Activated naive CD8-positive, alpha-beta T cell treated with anti-CD3 and anti-CD28 coated beads, Interleukin-2, amount 50 U/mL, for 24 hours (primary cell): Measurements from ENCODE around the gene NAT9.

Source experiments
- ATAC-seq: fragments of 150-1000 bp; cut with Tn5 transposase; one replicate; pipeline ENCODE4 v1.10.0; 2021
- DNase-seq: peaks from one replicate; pipeline ENCODE4 v3.0.0; 2021
- H3K27ac Mint-ChIP-seq: one replicate; pipeline ENCODE4 v1.8.0; 2021; ENCODE audit warnings: mild to moderate bottlenecking, mixed read lengths
- H3K27me3 Mint-ChIP-seq: one replicate; pipeline ENCODE4 v1.8.0; 2021; ENCODE audit warnings: mixed read lengths
- H3K36me3 Mint-ChIP-seq: one replicate; pipeline ENCODE4 v1.8.0; 2021; ENCODE audit warnings: low read depth, mixed read lengths
- H3K4me1 Mint-ChIP-seq: one replicate; pipeline ENCODE4 v1.8.0; 2021; ENCODE audit warnings: mixed read lengths
- H3K4me3 Mint-ChIP-seq: one replicate; pipeline ENCODE4 v1.8.0; 2021; ENCODE audit warnings: mild to moderate bottlenecking, moderate library complexity, mixed read lengths
- H3K9me3 Mint-ChIP-seq: one replicate; pipeline ENCODE4 v1.8.0; 2021; ENCODE audit warnings: mixed read lengths

Gene NAT9

GRCh38 chr17:74779501-74779900, 3.4 kb upstream of the NAT9 start:
- Mint-ChIP-seq H3K27ac (peak overlapping the region; percentile 90), H3K9me3 (no peaks in the 10 kb centered on the region), H3K36me3 (peaks cover 10% of the 10 kb centered on the region), H3K4me1 (peaks cover 59% of the 10 kb centered on the region), H3K27me3 (no peaks in the 10 kb centered on the region), H3K4me3 (peak overlapping the region; percentile 67)
- ATAC-seq (no peak), DNase-seq (peak; percentile 20)

GRCh38 chr17:74778960-74779359, 2.8 kb upstream of the NAT9 start:
- peak overlapping the region; percentile 25 for H3K4me3 Mint-ChIP-seq
- DNase-seq (no peak), ATAC-seq (no peak)
- no peaks in the 10 kb centered on the region for H3K9me3 Mint-ChIP-seq
- H3K27ac Mint-ChIP-seq = peak overlapping the region; percentile 36
- peaks cover 13% of the 10 kb centered on the region for H3K36me3 Mint-ChIP-seq
- H3K27me3 Mint-ChIP-seq = no peaks in the 10 kb centered on the region
- H3K4me1 Mint-ChIP-seq = peaks cover 57% of the 10 kb centered on the region

- no peak for ATAC-seq
- H3K27ac Mint-ChIP-seq = no peak overlapping the region
- DNase-seq = no peak
- no peaks in the 10 kb centered on the region for H3K27me3 Mint-ChIP-seq
- peak overlapping the region; percentile 10 for H3K4me3 Mint-ChIP-seq
- peaks cover 63% of the 10 kb centered on the region for H3K4me1 Mint-ChIP-seq
- H3K9me3 Mint-ChIP-seq = no peaks in the 10 kb centered on the region
- H3K36me3 Mint-ChIP-seq = peaks cover 19% of the 10 kb centered on the region
These were observed 1.9 kb upstream of the NAT9 start for GRCh38 chr17:74777901-74778515.

DNA sequence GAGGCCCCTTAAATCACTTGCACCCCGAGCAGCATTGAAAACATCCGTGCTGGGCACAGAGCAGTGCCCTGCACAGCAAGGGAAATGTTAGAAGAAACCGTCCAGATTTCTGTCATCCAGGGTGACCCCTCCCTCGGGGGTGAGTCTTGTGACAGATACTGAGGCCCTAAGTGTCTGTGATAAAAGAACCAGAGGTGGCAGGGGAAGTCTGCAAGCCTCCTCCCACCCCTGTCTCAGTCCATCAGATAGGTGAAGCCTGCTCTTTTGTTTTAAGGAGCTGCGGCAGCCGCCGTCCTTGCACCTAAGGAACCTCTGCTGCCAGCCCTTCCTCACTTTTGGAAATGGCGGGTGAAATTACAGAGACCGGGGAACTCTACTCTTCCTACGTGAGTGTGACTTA, 845 bp upstream of the NAT9 start:
- peaks cover 17% of the 10 kb centered on the region for H3K36me3 Mint-ChIP-seq
- DNase-seq (no peak), ATAC-seq (no peak)
- H3K4me1 Mint-ChIP-seq = peaks cover 63% of the 10 kb centered on the region
- H3K27ac Mint-ChIP-seq = no peak overlapping the region
- no peaks in the 10 kb centered on the region for H3K9me3 Mint-ChIP-seq
- H3K4me3 Mint-ChIP-seq = peak overlapping the region; percentile 98
- no peaks in the 10 kb centered on the region for H3K27me3 Mint-ChIP-seq

- Mint-ChIP-seq H3K4me1 (peaks cover 56% of the 10 kb centered on the region), H3K4me3 (peak overlapping the region; percentile 98), H3K27ac (peak overlapping the region; percentile 96), H3K27me3 (no peaks in the 10 kb centered on the region), H3K9me3 (no peaks in the 10 kb centered on the region), H3K36me3 (peaks cover 20% of the 10 kb centered on the region)
- DNase-seq (peak; percentile 15), ATAC-seq (no peak)
These were observed 619 bp downstream of the NAT9 start for GRCh38 chr17:74775409-74776043.

- peak overlapping the region; percentile 74 for H3K4me3 Mint-ChIP-seq
These were observed 2.3 kb downstream of the NAT9 start for GRCh38 chr17:74773871-74774286.

GRCh38 chr17:74773414-74773813, 2.7 kb downstream of the NAT9 start:
- no peaks in the 10 kb centered on the region for H3K27me3 Mint-ChIP-seq
- ATAC-seq (no peak), DNase-seq (no peak)
- peaks cover 42% of the 10 kb centered on the region for H3K4me1 Mint-ChIP-seq
- H3K36me3 Mint-ChIP-seq = peaks cover 31% of the 10 kb centered on the region
- no peaks in the 10 kb centered on the region for H3K9me3 Mint-ChIP-seq
- no peak overlapping the region for H3K4me3 Mint-ChIP-seq
- H3K27ac Mint-ChIP-seq = peak overlapping the region; percentile 88

More at GRCh38 chr17:74773871-74774286, 2.3 kb downstream of the NAT9 start:
- DNase-seq (no peak), ATAC-seq (no peak)
- Mint-ChIP-seq H3K27ac (peak overlapping the region; percentile 88), H3K9me3 (no peaks in the 10 kb centered on the region), H3K36me3 (peaks cover 26% of the 10 kb centered on the region), H3K27me3 (no peaks in the 10 kb centered on the region), H3K4me1 (peaks cover 44% of the 10 kb centered on the region)

DNA sequence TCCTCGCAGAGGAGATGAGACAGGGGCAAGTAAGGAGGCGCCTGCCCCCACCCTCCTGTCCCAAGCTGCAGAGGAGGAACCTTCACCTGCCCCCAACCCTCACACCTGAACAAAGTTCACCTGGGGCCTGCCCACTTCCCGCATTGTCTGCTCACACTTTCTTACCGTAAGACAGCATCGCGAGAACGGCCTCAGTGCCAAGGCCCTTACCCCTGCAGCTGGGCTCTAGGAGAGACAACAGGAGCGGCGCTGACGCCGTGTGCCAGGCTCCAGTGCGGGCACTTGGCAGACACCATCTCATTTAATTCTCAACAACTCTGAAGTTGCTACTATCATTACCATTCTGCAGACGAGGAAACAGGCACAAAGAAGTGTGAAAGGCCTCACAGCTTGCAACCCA, 4.1 kb downstream of the NAT9 start:
- peak overlapping the region; percentile 88 for H3K27ac Mint-ChIP-seq
- H3K27me3 Mint-ChIP-seq = no peaks in the 10 kb centered on the region
- no peak overlapping the region for H3K4me3 Mint-ChIP-seq

DNA sequence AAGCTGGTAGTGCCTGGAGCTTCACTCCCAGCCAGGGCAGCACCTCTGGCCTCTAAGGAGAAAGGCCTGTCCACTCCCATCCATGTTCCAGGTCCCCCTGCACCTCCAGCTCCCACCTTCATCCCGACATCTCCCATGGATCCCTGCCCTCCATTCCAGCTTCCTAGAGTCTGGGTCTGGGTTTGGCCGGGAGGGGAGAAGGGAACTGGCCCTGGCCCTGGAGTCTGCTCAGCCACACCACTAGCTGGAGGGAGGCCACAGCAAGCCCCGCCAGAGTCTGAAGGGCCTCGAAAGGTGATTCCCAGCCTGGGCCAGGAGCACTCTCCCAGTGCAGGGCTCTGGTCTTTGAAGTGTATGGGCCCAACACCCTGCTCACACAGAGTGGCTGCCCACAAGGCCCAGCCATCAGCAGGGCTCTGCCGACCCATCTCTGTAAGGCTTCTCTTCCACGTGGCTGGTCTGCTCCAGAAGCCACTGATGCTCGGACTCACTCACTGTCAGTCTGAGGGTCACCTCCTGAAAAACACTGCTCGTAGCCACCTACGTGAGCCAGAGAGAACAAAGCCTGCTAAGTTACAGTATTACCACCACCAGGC, 4.7 kb downstream of the NAT9 start:
- H3K27ac Mint-ChIP-seq = peak overlapping the region; percentile 59
- no peaks in the 10 kb centered on the region for H3K27me3 Mint-ChIP-seq
- DNase-seq (no peak), ATAC-seq (no peak)
- no peak overlapping the region for H3K4me3 Mint-ChIP-seq
- H3K4me1 Mint-ChIP-seq = peaks cover 29% of the 10 kb centered on the region
- no peaks in the 10 kb centered on the region for H3K9me3 Mint-ChIP-seq
- peaks cover 37% of the 10 kb centered on the region for H3K36me3 Mint-ChIP-seq

More for the DNA sequence above, 4.1 kb downstream of the NAT9 start:
- H3K4me1 Mint-ChIP-seq = peaks cover 34% of the 10 kb centered on the region
- peaks cover 35% of the 10 kb centered on the region for H3K36me3 Mint-ChIP-seq
- no peaks in the 10 kb centered on the region for H3K9me3 Mint-ChIP-seq
- DNase-seq (no peak), ATAC-seq (no peak)

- Mint-ChIP-seq H3K36me3 (peaks cover 37% of the 10 kb centered on the region), H3K9me3 (no peaks in the 10 kb centered on the region)
These were observed 5.4 kb downstream of the NAT9 start for GRCh38 chr17:74770498-74771318.

DNA sequence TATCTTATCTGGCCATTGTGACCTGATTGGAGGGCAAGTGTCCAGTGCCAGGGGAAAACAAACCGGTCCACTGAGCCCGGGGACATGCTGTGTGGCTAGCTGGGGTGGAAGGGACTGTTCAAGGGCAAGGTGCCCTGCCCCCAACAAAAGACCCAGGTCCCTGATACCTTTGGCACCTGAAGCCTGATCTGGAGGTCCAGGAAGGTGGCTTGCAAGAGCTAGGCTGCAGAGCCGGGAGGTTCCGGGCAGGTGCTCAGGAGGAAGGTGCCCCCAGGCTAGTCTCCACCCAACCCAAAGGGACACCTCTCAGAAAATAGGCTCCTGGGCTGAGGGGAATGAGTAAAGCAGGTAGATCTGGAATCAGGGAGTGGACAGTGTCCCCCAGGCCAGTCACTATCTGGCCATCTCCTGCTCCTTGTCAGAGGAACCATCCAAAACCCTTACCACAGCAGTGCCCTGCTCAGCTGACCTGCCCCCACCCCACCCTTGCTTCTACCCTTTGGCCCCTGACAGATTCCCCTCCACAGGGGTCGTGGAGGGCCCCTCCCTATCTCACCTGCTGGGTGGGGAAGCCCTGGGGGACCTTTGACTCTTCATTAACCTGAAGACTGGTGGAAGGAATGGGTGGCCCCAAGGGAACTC, 6.2 kb downstream of the NAT9 start:
- ATAC-seq = peak; percentile 1
- Mint-ChIP-seq H3K36me3 (peaks cover 39% of the 10 kb centered on the region), H3K4me1 (peaks cover 18% of the 10 kb centered on the region), H3K27me3 (no peaks in the 10 kb centered on the region), H3K9me3 (no peaks in the 10 kb centered on the region), H3K4me3 (no peak overlapping the region), H3K27ac (peak overlapping the region; percentile 56)
- no peak for DNase-seq

More at GRCh38 chr17:74770498-74771318, 5.4 kb downstream of the NAT9 start:
- Mint-ChIP-seq H3K4me3 (no peak overlapping the region), H3K4me1 (peaks cover 24% of the 10 kb centered on the region), H3K27ac (peak overlapping the region; percentile 56), H3K27me3 (no peaks in the 10 kb centered on the region)
- peak; percentile 75 for DNase-seq
- ATAC-seq = peak; percentile 71

- Mint-ChIP-seq H3K4me1 (peaks cover 18% of the 10 kb centered on the region), H3K27ac (peak overlapping the region; percentile 51), H3K4me3 (no peak overlapping the region), H3K9me3 (no peaks in the 10 kb centered on the region), H3K27me3 (no peaks in the 10 kb centered on the region), H3K36me3 (peaks cover 39% of the 10 kb centered on the region)
- ATAC-seq = no peak
- no peak for DNase-seq
These were observed 6.8 kb downstream of the NAT9 start for GRCh38 chr17:74769266-74769855.

GRCh38 chr17:74768763-74769114, 7.4 kb downstream of the NAT9 start:
- ATAC-seq (no peak), DNase-seq (no peak)
- Mint-ChIP-seq H3K27ac (peak overlapping the region; percentile 47), H3K4me3 (no peak overlapping the region), H3K27me3 (no peaks in the 10 kb centered on the region), H3K9me3 (no peaks in the 10 kb centered on the region), H3K4me1 (peaks cover 12% of the 10 kb centered on the region), H3K36me3 (peaks cover 34% of the 10 kb centered on the region)
